ENCODE data around the gene GLI3. TPM values are rescaled to one million over a fixed set of nuclear protein-coding genes. Genes with fewer than 3 reads are reported as not detected.

GLI3 gene
- total RNA-seq, 4 donors from 2014 or later, result 8.6 to 12.6 (median 8.7) TPM

DNA sequence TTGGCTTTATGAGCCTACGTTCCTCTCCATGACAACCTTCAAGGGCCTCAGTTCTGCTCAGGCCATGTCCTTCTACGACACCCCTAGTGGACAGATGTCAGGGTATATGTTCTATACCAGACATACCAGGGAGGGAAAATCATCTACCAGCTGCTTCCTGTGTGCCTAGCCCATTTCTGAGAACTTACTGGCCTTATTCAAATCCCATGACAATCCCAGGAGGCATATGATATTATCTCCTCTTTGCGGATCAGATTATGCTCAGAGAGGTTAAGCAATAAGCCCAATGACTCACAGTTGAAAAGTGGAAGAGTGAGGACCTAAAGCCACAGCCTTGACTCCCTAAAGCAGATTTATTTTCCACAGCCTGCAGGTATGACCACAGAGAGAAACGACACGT is 139.3 kb downstream of the GLI3 start:
- Histone ChIP-seq H3K9me3 (no peaks in the 10 kb centered on the region), H3K27me3 (no peaks in the 10 kb centered on the region), H3K4me3 (no peak overlapping the region), H3K36me3 (no peaks in the 10 kb centered on the region), H3K27ac (peak overlapping the region in 1 of 4 donors; percentile 13), H3K4me1 (peaks cover 0 to 19% (median 2%) of the 10 kb centered on the region in 4 donors)
- WGBS, 2 donors, result 87 to 88% methylated on average over 5 of the region's 5 CpGs
- DNase-seq (ENCODE audit: low spot score in 2 of 2), result no peak
- TF ChIP-seq CTCF (IDR thresholded peaks at IDR 0.05), result no peak
- no peak for TF ChIP-seq EP300 (IDR thresholded peaks at IDR 0.05)
- TF ChIP-seq POLR2A (IDR thresholded peaks at IDR 0.05), result no peak

DNA sequence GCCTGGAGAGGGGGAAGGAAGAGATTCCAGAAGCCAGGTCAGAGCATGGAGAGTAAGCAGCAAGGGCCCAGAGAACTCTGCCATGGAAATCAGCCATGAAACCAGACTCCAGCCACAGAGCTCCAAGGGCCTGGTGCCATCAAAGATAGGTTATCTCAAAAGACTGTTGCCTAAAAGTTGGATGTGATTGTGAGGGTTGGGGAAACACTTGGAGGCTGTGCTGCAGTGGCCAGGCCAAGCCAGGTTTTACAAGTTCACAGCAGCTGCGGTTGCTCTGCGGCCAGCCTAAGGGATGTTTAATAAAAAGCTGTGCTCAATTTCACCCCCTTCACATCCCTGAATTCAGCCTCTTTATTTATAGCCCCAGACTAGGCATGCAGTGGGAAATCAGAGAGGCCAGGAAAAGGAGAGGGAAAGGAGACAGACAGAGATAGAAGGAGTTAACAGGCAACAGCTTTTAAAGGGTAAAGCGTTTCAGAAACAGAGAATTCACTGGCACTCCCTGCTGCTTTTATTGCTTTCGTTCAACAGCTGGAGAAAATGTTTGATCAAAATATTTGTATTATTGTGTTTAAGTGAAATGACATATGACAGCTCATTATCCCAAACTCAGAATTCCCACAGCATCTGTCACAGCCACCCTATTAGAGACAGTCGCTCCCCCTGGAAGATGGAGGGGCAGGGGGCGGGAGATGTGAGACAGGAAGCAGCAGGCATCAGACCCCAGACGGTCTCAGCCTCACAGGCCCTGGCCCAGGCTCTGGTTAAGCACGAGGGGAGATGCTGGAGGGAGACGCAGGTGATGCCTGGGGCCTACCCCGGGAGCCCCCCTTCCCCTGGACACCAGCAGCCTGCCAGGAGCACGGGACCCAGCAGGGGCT is 140.1 kb downstream of the GLI3 start:
- 54 to 61% methylated on average over 11 of the region's 11 CpGs for WGBS, 2 donors
- peak overlapping the region in 2 of 4 donors; percentile 13 to 56 for H3K27ac ChIP-seq
- no peaks in the 10 kb centered on the region for H3K9me3 ChIP-seq
- no peaks in the 10 kb centered on the region for H3K36me3 ChIP-seq
- no peak overlapping the region for H3K4me3 ChIP-seq
- TF ChIP-seq CTCF (IDR thresholded peaks at IDR 0.05), result no peak
- no peak for TF ChIP-seq POLR2A (IDR thresholded peaks at IDR 0.05)
- TF ChIP-seq EP300 (IDR thresholded peaks at IDR 0.05), result no peak
- no peaks in the 10 kb centered on the region for H3K27me3 ChIP-seq
- DNase-seq (ENCODE audit: low spot score in 2 of 2), result no peak
- peaks cover 0 to 22% (median 2%) of the 10 kb centered on the region in 4 donors for H3K4me1 ChIP-seq

- Histone ChIP-seq H3K9me3 (no peaks in the 10 kb centered on the region), H3K27ac (peak overlapping the region in 1 of 4 donors; percentile 13), H3K4me3 (no peak overlapping the region), H3K36me3 (no peaks in the 10 kb centered on the region), H3K27me3 (no peaks in the 10 kb centered on the region), H3K4me1 (peaks cover 0 to 28% (median 2%) of the 10 kb centered on the region in 4 donors)
- TF ChIP-seq CTCF (IDR thresholded peaks at IDR 0.05) (no peak), EP300 (IDR thresholded peaks at IDR 0.05) (no peak), POLR2A (IDR thresholded peaks at IDR 0.05) (no peak)
- WGBS, 2 donors, result 77 to 89% methylated on average over 8 of the region's 8 CpGs
- no peak for DNase-seq (ENCODE audit: low spot score in 2 of 2)
Observed at GRCh38 chr7:42096268-42096667, 140.7 kb downstream of the GLI3 start.

GRCh38 chr7:42095791-42096190 is 141.2 kb downstream of the GLI3 start:
- WGBS, 2 donors, result 85 to 90% methylated on average over 7 of the region's 7 CpGs
- H3K27ac ChIP-seq, result no peak overlapping the region
- no peaks in the 10 kb centered on the region for H3K36me3 ChIP-seq
- peaks cover 0 to 28% (median 2%) of the 10 kb centered on the region in 4 donors for H3K4me1 ChIP-seq
- H3K27me3 ChIP-seq, result no peaks in the 10 kb centered on the region
- no peak for DNase-seq (ENCODE audit: low spot score in 2 of 2)
- no peak overlapping the region for H3K4me3 ChIP-seq
- no peak for TF ChIP-seq CTCF (IDR thresholded peaks at IDR 0.05)
- TF ChIP-seq POLR2A (IDR thresholded peaks at IDR 0.05), result no peak
- no peak for TF ChIP-seq EP300 (IDR thresholded peaks at IDR 0.05)
- H3K9me3 ChIP-seq, result no peaks in the 10 kb centered on the region

- Histone ChIP-seq H3K36me3 (no peaks in the 10 kb centered on the region), H3K27ac (no peak overlapping the region), H3K4me1 (peaks cover 0 to 28% (median 2%) of the 10 kb centered on the region in 4 donors), H3K27me3 (no peaks in the 10 kb centered on the region), H3K4me3 (no peak overlapping the region), H3K9me3 (no peaks in the 10 kb centered on the region)
- 90 to 92% methylated on average over 2 of the region's 2 CpGs for WGBS, 2 donors
- TF ChIP-seq EP300 (IDR thresholded peaks at IDR 0.05) (no peak), CTCF (IDR thresholded peaks at IDR 0.05) (no peak), POLR2A (IDR thresholded peaks at IDR 0.05) (no peak)
- no peak for DNase-seq (ENCODE audit: low spot score in 2 of 2)
Observed at GRCh38 chr7:42093349-42093905, 143.6 kb downstream of the GLI3 start.

Measured in tibial nerve (tissue), 4 donors.